CD4-positive, alpha-beta T cell treated with Interleukin-15 for 1 hour (primary cell): Measurements from ENCODE around the gene RANGAP1.

Experiments used
- DNase-seq: peaks from one replicate; pipeline ENCODE4 v3.0.0-alpha.2; 2020

The RANGAP1 gene

GRCh38 chr22:41256254-41257253 lies 29.4 kb downstream of the RANGAP1 start:
- DNase-seq: no peak

- no peak for DNase-seq
Observed at GRCh38 chr22:41254230-41254629, 31.8 kb downstream of the RANGAP1 start.

- DNase-seq: no peak
Observed at GRCh38 chr22:41252365-41252764, 33.6 kb downstream of the RANGAP1 start.

- DNase-seq: no peak
Observed at GRCh38 chr22:41250127-41250526, 35.9 kb downstream of the RANGAP1 start.

- DNase-seq: no peak
Observed at GRCh38 chr22:41249442-41249841, 36.5 kb downstream of the RANGAP1 start.

GRCh38 chr22:41248758-41249157 lies 37.2 kb downstream of the RANGAP1 start:
- DNase-seq: no peak

GRCh38 chr22:41248314-41248713 lies 37.7 kb downstream of the RANGAP1 start:
- no peak for DNase-seq

GRCh38 chr22:41247703-41248102 lies 38.3 kb downstream of the RANGAP1 start:
- DNase-seq: no peak

GRCh38 chr22:41245917-41246499 lies 40.0 kb downstream of the RANGAP1 start:
- DNase-seq: no peak

- no peak for DNase-seq
Observed at GRCh38 chr22:41243361-41243760, 42.6 kb downstream of the RANGAP1 start.

- DNase-seq: no peak
Observed at GRCh38 chr22:41242396-41243117, 43.4 kb downstream of the RANGAP1 start.

GRCh38 chr22:41241133-41241676 lies 44.8 kb downstream of the RANGAP1 start:
- no peak for DNase-seq

GRCh38 chr22:41240377-41241132 lies 45.4 kb downstream of the RANGAP1 start, which contains the start of gene CHADL:
TSS of gene CHADL (minus strand) at chr22:41240931. CDS start at chr22:41240881, 50 bp downstream.
- no peak for DNase-seq

GRCh38 chr22:41239443-41240128 lies 46.4 kb downstream of the RANGAP1 start:
- DNase-seq: no peak

GRCh38 chr22:41238570-41239442 lies 47.2 kb downstream of the RANGAP1 start:
- no peak for DNase-seq

- DNase-seq: peak; percentile 84
Observed at GRCh38 chr22:41237707-41238569, 48.0 kb downstream of the RANGAP1 start.

GRCh38 chr22:41237036-41237706 lies 48.8 kb downstream of the RANGAP1 start:
- DNase-seq: no peak

GRCh38 chr22:41234815-41235695 lies 50.9 kb downstream of the RANGAP1 start:
- DNase-seq: no peak
